Activated CD4-positive, CD25-positive, alpha-beta regulatory T cell treated with anti-CD3 and anti-CD28 coated beads, Interleukin-2, amount 50 U/mL, for 16 hours (primary cell): ENCODE results near the gene SMYD5.

ENCODE experiments used
- DNase-seq: peaks from one replicate; pipeline ENCODE4 v3.0.0-alpha.2; 2020; ENCODE audit warnings: low read depth, low spot score

Gene SMYD5

GRCh38 chr2:73205611-73206010, 8.4 kb upstream of the SMYD5 start:
- DNase-seq, result no peak

GRCh38 chr2:73208258-73208657, 5.8 kb upstream of the SMYD5 start:
- no peak for DNase-seq

GRCh38 chr2:73210019-73210418, 4.0 kb upstream of the SMYD5 start:
- DNase-seq, result no peak

GRCh38 chr2:73210696-73211095, 3.3 kb upstream of the SMYD5 start:
- no peak for DNase-seq

GRCh38 chr2:73212098-73212447, 2.0 kb upstream of the SMYD5 start:
- DNase-seq, result no peak

GRCh38 chr2:73212448-73213176, 1.4 kb upstream of the SMYD5 start:
- DNase-seq, result peak; percentile 36

- no peak for DNase-seq
Measured at GRCh38 chr2:73215254-73215653, 1.2 kb downstream of the SMYD5 start.

- DNase-seq, result no peak
Measured at GRCh38 chr2:73217160-73217559, 3.1 kb downstream of the SMYD5 start.

- DNase-seq, result no peak
Measured at GRCh38 chr2:73217826-73218225, 3.8 kb downstream of the SMYD5 start.

GRCh38 chr2:73218298-73218697, 4.3 kb downstream of the SMYD5 start:
- DNase-seq, result no peak

GRCh38 chr2:73223821-73224220, 9.8 kb downstream of the SMYD5 start:
- no peak for DNase-seq

GRCh38 chr2:73225513-73226360, 11.7 kb downstream of the SMYD5 start:
- no peak for DNase-seq

- DNase-seq, result no peak
Measured at GRCh38 chr2:73227086-73227485, 13.0 kb downstream of the SMYD5 start.

GRCh38 chr2:73228631-73229030, 14.6 kb downstream of the SMYD5 start:
- DNase-seq, result no peak

- DNase-seq, result no peak
Measured at GRCh38 chr2:73232403-73233153, 18.5 kb downstream of the SMYD5 start.

- peak; percentile 96 for DNase-seq
Measured at GRCh38 chr2:73233154-73233931, 19.3 kb downstream of the SMYD5 start, which contains the start of gene PRADC1. Gene PRADC1 (minus strand): TSS chr2:73233239. CDS start chr2:73233160, 79 bp downstream.

- DNase-seq, result peak; percentile 85
Measured at GRCh38 chr2:73233932-73234832, 20.1 kb downstream of the SMYD5 start, which contains the start of gene CCT7. Gene CCT7 (plus strand): TSS chr2:73234308. CDS start chr2:73234379, 71 bp downstream.

- no peak for DNase-seq
Measured at GRCh38 chr2:73235315-73236028, 21.4 kb downstream of the SMYD5 start.

GRCh38 chr2:73237168-73237567, 23.1 kb downstream of the SMYD5 start:
- DNase-seq, result no peak

GRCh38 chr2:73238149-73238548, 24.1 kb downstream of the SMYD5 start:
- DNase-seq, result no peak
